Measurements from ENCODE around the gene ATP10B.

ATP10B gene

GRCh38 chr5:160749682-160750081, 102.3 kb downstream of the ATP10B start:
- H3K27ac ChIP-seq: no peak overlapping the region
- ChIA-PET CTCF (no interaction called here), POLR2A (ENCODE audit: low non-redundant PET) (no interaction called here)
- TF ChIP-seq, protein P1, sequence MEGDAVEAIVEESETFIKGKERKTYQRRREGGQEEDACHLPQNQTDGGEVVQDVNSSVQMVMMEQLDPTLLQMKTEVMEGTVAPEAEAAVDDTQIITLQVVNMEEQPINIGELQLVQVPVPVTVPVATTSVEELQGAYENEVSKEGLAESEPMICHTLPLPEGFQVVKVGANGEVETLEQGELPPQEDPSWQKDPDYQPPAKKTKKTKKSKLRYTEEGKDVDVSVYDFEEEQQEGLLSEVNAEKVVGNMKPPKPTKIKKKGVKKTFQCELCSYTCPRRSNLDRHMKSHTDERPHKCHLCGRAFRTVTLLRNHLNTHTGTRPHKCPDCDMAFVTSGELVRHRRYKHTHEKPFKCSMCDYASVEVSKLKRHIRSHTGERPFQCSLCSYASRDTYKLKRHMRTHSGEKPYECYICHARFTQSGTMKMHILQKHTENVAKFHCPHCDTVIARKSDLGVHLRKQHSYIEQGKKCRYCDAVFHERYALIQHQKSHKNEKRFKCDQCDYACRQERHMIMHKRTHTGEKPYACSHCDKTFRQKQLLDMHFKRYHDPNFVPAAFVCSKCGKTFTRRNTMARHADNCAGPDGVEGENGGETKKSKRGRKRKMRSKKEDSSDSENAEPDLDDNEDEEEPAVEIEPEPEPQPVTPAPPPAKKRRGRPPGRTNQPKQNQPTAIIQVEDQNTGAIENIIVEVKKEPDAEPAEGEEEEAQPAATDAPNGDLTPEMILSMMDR (conservative IDR thresholded peaks at IDR 0.05; ENCODE audit: low read depth): no peak
- no peak for DNase-seq (ENCODE audit: low spot score)

GRCh38 chr5:160749026-160749425, 103.0 kb downstream of the ATP10B start:
- TF ChIP-seq, protein P1 (conservative IDR thresholded peaks at IDR 0.05; ENCODE audit: low read depth): no peak
- DNase-seq (ENCODE audit: low spot score): no peak
- CTCF ChIA-PET: no interaction called here
- H3K27ac ChIP-seq: no peak overlapping the region
- POLR2A ChIA-PET (ENCODE audit: low non-redundant PET): no interaction called here

DNA sequence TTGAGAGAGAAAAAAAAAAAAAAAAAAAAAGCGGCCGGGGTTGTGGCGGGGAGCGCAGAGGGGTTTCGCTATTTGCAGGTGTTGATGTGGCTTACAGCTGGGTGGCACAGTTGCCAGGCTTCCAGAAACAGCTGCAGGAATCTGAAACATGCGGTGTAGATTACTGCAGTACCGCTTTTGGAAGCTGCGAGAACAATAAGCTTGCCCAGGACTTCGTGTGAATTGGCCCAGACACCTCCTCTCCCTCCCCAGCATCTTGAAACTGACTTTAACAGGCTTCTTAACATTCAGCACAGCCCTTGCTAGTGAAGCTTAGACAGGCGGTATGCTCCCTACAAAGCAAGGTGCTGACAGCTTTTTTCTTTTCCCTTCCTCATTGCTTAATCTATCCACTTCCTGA, 104.0 kb downstream of the ATP10B start:
- ChIA-PET CTCF (interaction anchor here (0.7 kb wide), 2 partner anchors 11 to 15 kb away, joined by 4 to 5 read pairs; no protein-coding TSS in a partner anchor), POLR2A (ENCODE audit: low non-redundant PET) (no interaction called here)
- no peak for DNase-seq (ENCODE audit: low spot score)
- TF ChIP-seq, protein P1 (conservative IDR thresholded peaks at IDR 0.05; ENCODE audit: low read depth): no peak
- no peak overlapping the region for H3K27ac ChIP-seq

GRCh38 chr5:160747559-160747958, 104.5 kb downstream of the ATP10B start:
- ChIA-PET POLR2A (ENCODE audit: low non-redundant PET) (no interaction called here), CTCF (interaction anchor here (0.7 kb wide), 2 partner anchors 12 to 16 kb away, joined by 4 to 5 read pairs; no protein-coding TSS in a partner anchor)
- H3K27ac ChIP-seq: no peak overlapping the region
- TF ChIP-seq, protein P1 (conservative IDR thresholded peaks at IDR 0.05; ENCODE audit: low read depth): no peak
- no peak for DNase-seq (ENCODE audit: low spot score)

DNA sequence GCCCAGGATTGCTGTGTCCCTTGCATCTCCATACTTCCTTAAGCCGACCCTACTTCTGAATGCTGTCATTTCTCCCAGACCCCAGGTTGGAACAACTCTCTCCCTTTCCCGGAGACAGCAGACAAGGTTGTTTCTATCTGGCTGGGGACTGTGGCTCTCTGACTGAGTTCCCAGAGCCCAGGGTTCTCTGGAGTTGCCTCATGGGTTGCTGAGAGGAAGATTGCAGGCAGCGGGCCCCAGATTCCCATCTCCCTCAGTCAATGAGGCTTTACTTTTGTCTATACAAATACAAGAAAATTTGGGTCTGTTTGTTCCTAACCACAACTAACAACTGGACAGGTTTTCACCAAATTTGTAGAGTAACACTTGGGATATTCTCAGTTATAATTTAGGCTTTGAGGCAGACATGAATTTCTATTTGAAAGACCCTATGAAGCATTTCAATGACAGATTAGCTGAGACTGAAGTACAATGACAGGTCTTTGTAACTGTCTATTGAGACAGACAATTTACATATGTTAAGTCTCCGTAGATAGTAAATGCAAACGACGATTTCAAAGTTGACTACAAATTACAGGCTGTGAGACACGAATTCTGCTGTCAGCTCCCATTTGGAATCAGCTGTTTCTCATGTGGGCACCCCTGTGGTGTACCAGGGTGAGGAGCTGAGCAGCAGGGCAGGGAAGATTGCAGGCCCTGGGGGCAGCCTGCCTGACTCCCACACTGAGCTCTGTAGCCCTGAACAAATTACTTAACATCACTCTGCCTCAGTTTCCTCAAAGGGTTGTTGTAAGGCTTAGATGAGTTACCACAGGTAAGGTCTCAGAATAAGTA, 107.5 kb downstream of the ATP10B start:
- TF ChIP-seq, protein P1 (conservative IDR thresholded peaks at IDR 0.05; ENCODE audit: low read depth): no peak
- no peak overlapping the region for H3K27ac ChIP-seq
- CTCF ChIA-PET: no interaction called here
- no peak for DNase-seq (ENCODE audit: low spot score)
- POLR2A ChIA-PET (ENCODE audit: low non-redundant PET): no interaction called here

GRCh38 chr5:160743027-160743426, 109.0 kb downstream of the ATP10B start:
- H3K27ac ChIP-seq: no peak overlapping the region

More at GRCh38 chr5:160743027-160743426, 109.0 kb downstream of the ATP10B start:
- DNase-seq (ENCODE audit: low spot score): no peak
- POLR2A ChIA-PET (ENCODE audit: low non-redundant PET): no interaction called here
- TF ChIP-seq, protein P1 (conservative IDR thresholded peaks at IDR 0.05; ENCODE audit: low read depth): no peak
- CTCF ChIA-PET: no interaction called here

All from RWPE1 (cell line).